GM19023 (cell line): ENCODE data around the gene NKAIN4.

Experiments used
- ATAC-seq: cut with Tn5 transposase; IDR thresholded peaks from one replicate; pipeline ENCODE4 v1.9.1; 2021; ENCODE audit warnings: mild to moderate bottlenecking, moderate library complexity; ENCODE audit not compliant: unreplicated experiment

NKAIN4 gene

GRCh38 chr20:63254232-63254605, at the start of gene NKAIN4:
TSS of gene NKAIN4 (minus strand) at chr20:63254463. CDS start at chr20:63254450, 13 bp downstream.
- ATAC-seq = no peak

- no peak for ATAC-seq
These were observed 48.9 kb upstream of the NKAIN4 start for GRCh38 chr20:63303095-63303666.

- ATAC-seq = no peak
These were observed 47.4 kb upstream of the NKAIN4 start for GRCh38 chr20:63301671-63302070.

GRCh38 chr20:63298731-63299312, 44.6 kb upstream of the NKAIN4 start:
- ATAC-seq = no peak

- no peak for ATAC-seq
These were observed 43.7 kb upstream of the NKAIN4 start for GRCh38 chr20:63297796-63298572.

- no peak for ATAC-seq
These were observed 43.1 kb upstream of the NKAIN4 start for GRCh38 chr20:63297371-63297781.

- ATAC-seq = no peak
These were observed 42.5 kb upstream of the NKAIN4 start for GRCh38 chr20:63296531-63297299.

- no peak for ATAC-seq
These were observed 41.6 kb upstream of the NKAIN4 start for GRCh38 chr20:63295846-63296245.

- no peak for ATAC-seq
These were observed 41.2 kb upstream of the NKAIN4 start for GRCh38 chr20:63295422-63295821.

- ATAC-seq = no peak
These were observed 40.8 kb upstream of the NKAIN4 start for GRCh38 chr20:63295018-63295417.

GRCh38 chr20:63294536-63294900, 40.3 kb upstream of the NKAIN4 start:
- no peak for ATAC-seq

GRCh38 chr20:63293871-63294535, 39.7 kb upstream of the NKAIN4 start:
- ATAC-seq = no peak

- no peak for ATAC-seq
These were observed 39.2 kb upstream of the NKAIN4 start for GRCh38 chr20:63293456-63293855.

- ATAC-seq = no peak
These were observed 38.6 kb upstream of the NKAIN4 start, which contains the start of gene COL20A1 for GRCh38 chr20:63292904-63293303. TSS of gene COL20A1 (plus strand) at chr20:63293186. CDS start at chr20:63295108, 1,922 bp downstream.

- no peak for ATAC-seq
These were observed 38.0 kb upstream of the NKAIN4 start for GRCh38 chr20:63292292-63292701.

- no peak for ATAC-seq
These were observed 37.5 kb upstream of the NKAIN4 start for GRCh38 chr20:63291811-63292210.

- ATAC-seq = no peak
These were observed 36.6 kb upstream of the NKAIN4 start for GRCh38 chr20:63290677-63291472.

- ATAC-seq = no peak
These were observed 35.9 kb upstream of the NKAIN4 start for GRCh38 chr20:63290136-63290676.

- ATAC-seq = no peak
These were observed 35.3 kb upstream of the NKAIN4 start for GRCh38 chr20:63289311-63290135.
